IMR-90 (cell line): ENCODE measurements around the gene GALNT8. TPM values are rescaled to one million over a fixed set of nuclear protein-coding genes. Genes with fewer than 3 reads are reported as not detected.

Source experiments
- ATAC-seq: fragments of 200-7000 bp; cut with Tn5 transposase; 2 replicates; pipeline ENCODE4 v1.9.1; 2020; ENCODE audit warnings: low read depth, mild to moderate bottlenecking, moderate library complexity
- BruUV-seq: library from RNA; stranded (reverse); fragments of 400-500 nt; replicated peaks from 2 replicates; lab custom pipeline; 2021; lab: Mats Ljungman, UMichigan
- CTCF ChIA-PET: fragments of 300-600 bp; formaldehyde crosslinking; extraction: SDS; loops from one replicate; lab custom pipeline; 2021; ENCODE audit warnings: antibody characterized with exemption; lab: Yijun Ruan, JAX
- POLR2A ChIA-PET: fragments of 300-600 bp; sonication (Branson Sonifier 250); formaldehyde crosslinking; loops from one replicate; lab custom pipeline; 2022; ENCODE audit warnings: antibody characterized with exemption; ENCODE audit not compliant: unreplicated experiment; lab: Charles Lee
- DNase-seq: peaks from one replicate; pipeline ENCODE4 v3.0.0; 2013
- H2AFZ ChIP-seq: replicated peaks from 2 replicates; pipeline ENCODE3; 2013; ENCODE audit warnings: low read length, mild to moderate bottlenecking; ENCODE audit not compliant: poor library complexity
- H2AK5ac ChIP-seq: 2 replicates; pipeline ENCODE4 v1.6.1; 2013; ENCODE audit warnings: low read depth, low read length, inconsistent platforms
- H2AK9ac ChIP-seq: replicated peaks from 2 replicates; pipeline ENCODE3; 2013; ENCODE audit warnings: mild to moderate bottlenecking, low read depth, low read length, moderate library complexity; ENCODE audit not compliant: poor library complexity
- H2BK120ac ChIP-seq: 2 replicates; pipeline ENCODE4 v1.6.1; 2013; ENCODE audit warnings: low read depth, low read length, inconsistent platforms
- H2BK15ac ChIP-seq: 3 replicates; pipeline ENCODE4 v1.6.1; 2013; ENCODE audit warnings: low read depth, low read length, inconsistent platforms
- H2BK20ac ChIP-seq: 2 replicates; pipeline ENCODE4 v1.6.1; 2013; ENCODE audit warnings: low read depth, mild to moderate bottlenecking, inconsistent platforms, low read length, moderate library complexity
- H2BK5ac ChIP-seq: 2 replicates; pipeline ENCODE4 v1.6.1; 2013; ENCODE audit warnings: mild to moderate bottlenecking, low read depth, low read length, inconsistent platforms; ENCODE audit not compliant: poor library complexity, severe bottlenecking
- H3K14ac ChIP-seq: replicated peaks from 2 replicates; pipeline ENCODE4 v1.6.1; 2013; ENCODE audit warnings: low read depth, low read length, inconsistent platforms
- H3K18ac ChIP-seq: 2 replicates; pipeline ENCODE4 v1.6.1; 2013; ENCODE audit warnings: low read depth, low read length, control low read depth
- H3K23ac ChIP-seq: 2 replicates; pipeline ENCODE4 v1.6.1; 2013; ENCODE audit warnings: low read depth, low read length, inconsistent platforms
- H3K27ac ChIP-seq: 2 replicates; pipeline ENCODE4 v1.5.1; 2013; ENCODE audit warnings: mild to moderate bottlenecking, control low read depth, low read length; ENCODE audit not compliant: insufficient read depth
- H3K27me3 ChIP-seq: 2 replicates; pipeline ENCODE4 v1.6.1; 2013; ENCODE audit warnings: low read length; ENCODE audit not compliant: control insufficient read depth, insufficient read depth
- H3K36me3 ChIP-seq: 2 replicates; pipeline ENCODE4 v1.6.1; 2013; ENCODE audit warnings: low read length, mixed read lengths; ENCODE audit not compliant: control insufficient read depth, insufficient read depth
- H3K4ac ChIP-seq: 2 replicates; pipeline ENCODE4 v1.6.1; 2013; ENCODE audit warnings: low read depth, low read length, inconsistent platforms
- H3K4me1 ChIP-seq: 2 replicates; pipeline ENCODE4 v1.6.1; 2013; ENCODE audit warnings: low read length, mixed read lengths; ENCODE audit not compliant: control insufficient read depth, insufficient read depth
- H3K4me2 ChIP-seq: 2 replicates; pipeline ENCODE4 v1.6.1; 2013; ENCODE audit warnings: low read depth, mild to moderate bottlenecking, control low read depth, low read length, moderate library complexity
- H3K4me3 ChIP-seq: 2 replicates; pipeline ENCODE4 v1.5.1; 2013; ENCODE audit warnings: low read depth, mild to moderate bottlenecking, control low read depth, low read length, moderate library complexity; ENCODE audit not compliant: insufficient read depth
- H3K56ac ChIP-seq: 2 replicates; pipeline ENCODE4 v1.6.1; 2013; ENCODE audit warnings: low read length, inconsistent platforms; ENCODE audit not compliant: insufficient read depth; ENCODE audit errors: extremely low read depth
- H3K79me1 ChIP-seq, 2 experiments: 2 replicates each; pipeline ENCODE4 v1.6.1; 2013; ENCODE audit warnings: low read length in 2 of 2, inconsistent platforms in 1 of 2, low read depth in 1 of 2
- H3K9ac ChIP-seq: 2 replicates; pipeline ENCODE4 v1.6.1; 2013; ENCODE audit warnings: low read depth, low read length, control low read depth
- H3K9me1 ChIP-seq: 2 replicates; pipeline ENCODE4 v1.6.1; 2013; ENCODE audit warnings: low read length, inconsistent platforms; ENCODE audit not compliant: insufficient read depth
- H3K9me3 ChIP-seq: 2 replicates; pipeline ENCODE4 v1.6.1; 2013; ENCODE audit warnings: low read length; ENCODE audit not compliant: control insufficient read depth, insufficient read depth
- H4K20me1 ChIP-seq: 2 replicates; pipeline ENCODE4 v1.6.1; 2013; ENCODE audit warnings: low read length, inconsistent platforms; ENCODE audit not compliant: insufficient read depth
- H4K5ac ChIP-seq: 2 replicates; pipeline ENCODE4 v1.6.1; 2013; ENCODE audit warnings: mild to moderate bottlenecking, low read depth, low read length, control low read depth
- H4K8ac ChIP-seq, 2 experiments: 2 replicates each; pipeline ENCODE4 v1.6.1; 2013; ENCODE audit warnings: low read depth in 2 of 2, low read length in 2 of 2, control low read depth in 1 of 2, inconsistent platforms in 1 of 2
- H4K91ac ChIP-seq: 2 replicates; pipeline ENCODE4 v1.6.1; 2013; ENCODE audit warnings: low read depth, low read length, inconsistent platforms; ENCODE audit not compliant: insufficient read depth
- BHLHE40 ChIP-seq: fragments of 150-350 bp; IDR thresholded peaks from 2 replicates; pipeline ENCODE4 v1.6.1; 2016; ENCODE audit warnings: mild to moderate bottlenecking, low read depth, low read length
- CEBPB ChIP-seq: IDR thresholded peaks from 2 replicates; pipeline ENCODE4 v1.6.1; 2012; ENCODE audit warnings: low read depth, low read length, improper control_type of control experiment
- CHD1 ChIP-seq: IDR thresholded peaks from 2 replicates; pipeline ENCODE4 v1.6.1; 2012; ENCODE audit warnings: low read depth, low read length, improper control_type of control experiment
- FOS ChIP-seq: fragments of 150-350 bp; IDR thresholded peaks from 2 replicates; pipeline ENCODE4 v1.6.1; 2016; ENCODE audit warnings: low read depth, low read length
- MAFK ChIP-seq: IDR thresholded peaks from 2 replicates; pipeline ENCODE4 v1.6.1; 2012; ENCODE audit warnings: low read depth, low read length, improper control_type of control experiment
- MAZ ChIP-seq: IDR thresholded peaks from 2 replicates; pipeline ENCODE4 v1.6.1; 2012; ENCODE audit warnings: low read depth, mild to moderate bottlenecking, low read length, improper control_type of control experiment, moderate library complexity, borderline replicate concordance
- MXI1 ChIP-seq: IDR thresholded peaks from 2 replicates; pipeline ENCODE4 v1.6.1; 2012; ENCODE audit warnings: low read depth, mild to moderate bottlenecking, low read length, moderate library complexity, borderline replicate concordance
- POLR2A ChIP-seq: IDR thresholded peaks from 2 replicates; pipeline ENCODE4 v1.6.1; 2012; ENCODE audit warnings: mild to moderate bottlenecking, low read depth, low read length
- RAD21 ChIP-seq: IDR thresholded peaks from 2 replicates; pipeline ENCODE4 v1.6.1; 2012; ENCODE audit warnings: low read length, improper control_type of control experiment
- RCOR1 ChIP-seq: IDR thresholded peaks from 2 replicates; pipeline ENCODE4 v1.6.1; 2012; ENCODE audit warnings: mild to moderate bottlenecking, low read length, improper control_type of control experiment; ENCODE audit not compliant: insufficient replicate concordance
- SMC3 ChIP-seq: fragments of 150-350 bp; IDR thresholded peaks from 2 replicates; pipeline ENCODE4 v1.6.1; 2016; ENCODE audit warnings: low read depth, mild to moderate bottlenecking, antibody characterized with exemption, low read length, moderate library complexity
- WGBS, 2 experiments: methylation state at CpG; one replicate each; pipeline versions ENCODE4 v1.1.5 to v1.1.7; 2013; ENCODE audit warnings: missing lambda C conversion rate in 2 of 2; ENCODE audit not compliant: insufficient read length in 1 of 2; ENCODE audit errors: extremely low coverage in 2 of 2; 5-methylcytosine and 5-hydroxymethylcytosine counted together
- dilution Hi-C: fragments of 300-500 bp; cut with HindIII; formaldehyde crosslinking; loops from one replicate; pipeline ENCODE4 v1.14.3; 2018; ENCODE audit warnings: low sequenced_read_pairs; ENCODE audit not compliant: unreplicated experiment
- in situ Hi-C: fragments of 300-500 bp; cut with MboI; formaldehyde crosslinking; loops from 3 replicates; pipeline ENCODE4 v1.14.3; 2019; ENCODE audit warnings: low sequenced_read_pairs, inconsistent platforms, mixed read lengths
- intact Hi-C: fragments of 100-400 bp; cut with micrococcal nuclease; formaldehyde crosslinking; loops from 2 replicates; pipeline ENCODE4 v1.10.0; 2022
- polyA plus RNA-seq, 3 experiments: library from polyadenylated mRNA; depleted of rRNA; stranded (reverse); fragments of >200 nt; gene quantifications; 2 replicates each; pipeline ENCODE4 v1.2.3, GENCODE V29; 2012; ENCODE audit warnings: low replicate concordance in 1 of 3
- total RNA-seq: library from RNA; depleted of rRNA; stranded (reverse); fragments of >200 nt; gene quantifications from 2 replicates; pipeline ENCODE4 v1.2.3, GENCODE V29; 2012
- TF ChIP-seq, protein P1 (sequence below): conservative IDR thresholded peaks from 2 replicates; pipeline ENCODE4 v1.5.1; 2012; ENCODE audit warnings: mild to moderate bottlenecking, low read depth, low read length, improper control_type of control experiment
- TF ChIP-seq, protein P2 (sequence below): fragments of 150-350 bp; IDR thresholded peaks from 2 replicates; pipeline ENCODE4 v1.6.1; 2017; ENCODE audit warnings: mild to moderate bottlenecking, antibody characterized with exemption, low read length, low read depth
- TF ChIP-seq, protein P3 (sequence below): fragments of 150-350 bp; IDR thresholded peaks from 2 replicates; pipeline ENCODE4 v1.6.1; 2016; ENCODE audit warnings: low read depth, mild to moderate bottlenecking, low read length, moderate library complexity, borderline replicate concordance

The GALNT8 gene
- total and polyA plus RNA-seq, 2 of the 4 experiments (the other 2 are of a cell fraction), result not detected

DNA sequence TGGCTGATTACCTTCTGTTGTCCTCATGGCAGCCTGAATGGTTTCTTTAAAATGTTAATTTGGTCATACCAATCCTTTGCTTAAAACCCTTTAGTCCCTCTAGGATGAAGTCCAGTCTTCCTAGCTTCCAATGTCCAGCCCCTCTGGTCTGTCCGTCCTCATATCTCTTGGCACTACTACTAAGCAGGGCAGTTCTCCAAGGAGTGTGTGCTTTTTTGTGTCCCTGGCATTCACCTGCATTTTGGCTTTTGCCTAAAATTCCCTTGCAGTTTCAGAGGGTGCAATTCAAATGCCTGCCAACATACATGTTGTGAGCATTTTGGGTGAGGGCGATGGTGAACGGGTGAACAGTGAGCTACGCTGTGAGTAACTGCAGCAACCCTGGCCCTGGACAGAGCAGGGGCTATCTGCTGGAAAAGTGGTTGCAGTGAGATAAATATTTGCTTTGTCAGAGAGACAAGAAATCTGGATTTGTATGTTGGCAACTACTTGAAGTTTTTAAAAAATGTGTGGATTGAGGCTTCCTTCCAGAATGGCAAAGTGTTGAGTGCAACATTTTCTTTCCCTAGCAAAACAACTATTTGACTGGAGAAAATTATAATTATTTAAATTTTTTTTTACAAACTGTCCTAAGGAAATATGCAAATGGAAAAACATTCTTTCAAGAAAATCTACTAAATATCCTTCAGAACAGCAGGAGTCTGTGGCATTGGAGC lies 14.6 kb downstream of the GALNT8 start:
- Histone ChIP-seq H2AFZ (no peak overlapping the region), H3K27me3 (no peaks in the 10 kb centered on the region), H3K79me1 (no peaks in the 10 kb centered on the region), H2BK5ac (no peak overlapping the region), H3K4ac (no peak overlapping the region), H4K5ac (no peak overlapping the region), H2BK20ac (no peak overlapping the region), H3K56ac (no peak overlapping the region), H3K23ac (no peak overlapping the region), H3K18ac (no peak overlapping the region), H2AK5ac (no peak overlapping the region), H4K8ac (no peak overlapping the region), H2AK9ac (no peak overlapping the region), H4K91ac (no peak overlapping the region), H3K9ac (no peak overlapping the region), H2BK15ac (no peak overlapping the region), H3K4me3 (no peak overlapping the region), H3K14ac (no peak overlapping the region), H3K4me1 (no peaks in the 10 kb centered on the region), H4K20me1 (no peaks in the 10 kb centered on the region), H2BK120ac (no peak overlapping the region), H3K27ac (no peak overlapping the region), H3K36me3 (no peaks in the 10 kb centered on the region), H3K9me1 (no peaks in the 10 kb centered on the region), H3K9me3 (no peaks in the 10 kb centered on the region), H3K4me2 (no peak overlapping the region)
- no peak for DNase-seq
- TF ChIP-seq FOS, result no peak
- TF ChIP-seq, protein P1, sequence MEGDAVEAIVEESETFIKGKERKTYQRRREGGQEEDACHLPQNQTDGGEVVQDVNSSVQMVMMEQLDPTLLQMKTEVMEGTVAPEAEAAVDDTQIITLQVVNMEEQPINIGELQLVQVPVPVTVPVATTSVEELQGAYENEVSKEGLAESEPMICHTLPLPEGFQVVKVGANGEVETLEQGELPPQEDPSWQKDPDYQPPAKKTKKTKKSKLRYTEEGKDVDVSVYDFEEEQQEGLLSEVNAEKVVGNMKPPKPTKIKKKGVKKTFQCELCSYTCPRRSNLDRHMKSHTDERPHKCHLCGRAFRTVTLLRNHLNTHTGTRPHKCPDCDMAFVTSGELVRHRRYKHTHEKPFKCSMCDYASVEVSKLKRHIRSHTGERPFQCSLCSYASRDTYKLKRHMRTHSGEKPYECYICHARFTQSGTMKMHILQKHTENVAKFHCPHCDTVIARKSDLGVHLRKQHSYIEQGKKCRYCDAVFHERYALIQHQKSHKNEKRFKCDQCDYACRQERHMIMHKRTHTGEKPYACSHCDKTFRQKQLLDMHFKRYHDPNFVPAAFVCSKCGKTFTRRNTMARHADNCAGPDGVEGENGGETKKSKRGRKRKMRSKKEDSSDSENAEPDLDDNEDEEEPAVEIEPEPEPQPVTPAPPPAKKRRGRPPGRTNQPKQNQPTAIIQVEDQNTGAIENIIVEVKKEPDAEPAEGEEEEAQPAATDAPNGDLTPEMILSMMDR, result no peak
- no peak for TF ChIP-seq MAFK
- TF ChIP-seq, protein P2, sequence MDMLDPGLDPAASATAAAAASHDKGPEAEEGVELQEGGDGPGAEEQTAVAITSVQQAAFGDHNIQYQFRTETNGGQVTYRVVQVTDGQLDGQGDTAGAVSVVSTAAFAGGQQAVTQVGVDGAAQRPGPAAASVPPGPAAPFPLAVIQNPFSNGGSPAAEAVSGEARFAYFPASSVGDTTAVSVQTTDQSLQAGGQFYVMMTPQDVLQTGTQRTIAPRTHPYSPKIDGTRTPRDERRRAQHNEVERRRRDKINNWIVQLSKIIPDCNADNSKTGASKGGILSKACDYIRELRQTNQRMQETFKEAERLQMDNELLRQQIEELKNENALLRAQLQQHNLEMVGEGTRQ, result no peak
- no peak for TF ChIP-seq MAZ
- TF ChIP-seq RAD21, result no peak
- no peak for TF ChIP-seq CEBPB
- TF ChIP-seq POLR2A, result no peak
- TF ChIP-seq RCOR1, result no peak
- TF ChIP-seq CHD1, result no peak
- no peak for TF ChIP-seq MXI1
- no peak for TF ChIP-seq BHLHE40
- no peak for TF ChIP-seq SMC3
- TF ChIP-seq, protein P3, sequence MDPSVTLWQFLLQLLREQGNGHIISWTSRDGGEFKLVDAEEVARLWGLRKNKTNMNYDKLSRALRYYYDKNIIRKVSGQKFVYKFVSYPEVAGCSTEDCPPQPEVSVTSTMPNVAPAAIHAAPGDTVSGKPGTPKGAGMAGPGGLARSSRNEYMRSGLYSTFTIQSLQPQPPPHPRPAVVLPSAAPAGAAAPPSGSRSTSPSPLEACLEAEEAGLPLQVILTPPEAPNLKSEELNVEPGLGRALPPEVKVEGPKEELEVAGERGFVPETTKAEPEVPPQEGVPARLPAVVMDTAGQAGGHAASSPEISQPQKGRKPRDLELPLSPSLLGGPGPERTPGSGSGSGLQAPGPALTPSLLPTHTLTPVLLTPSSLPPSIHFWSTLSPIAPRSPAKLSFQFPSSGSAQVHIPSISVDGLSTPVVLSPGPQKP, result no peak
- CTCF ChIA-PET, result no interaction called here
- in situ Hi-C loops, result no loop called here
- POLR2A ChIA-PET, result no interaction called here
- dilution Hi-C loops, result no loop called here
- no TSS peak for BruUV-seq
- 40% methylated on average over 2 of the region's 4 CpGs; no CpG with 5 or more reads in 1 of the 2 experiments for WGBS, 2 experiments
- intact Hi-C loops, result no loop called here
- no peak for ATAC-seq
